HepG2 (cell line): ENCODE measurements around the gene CCDC97. TPM values are rescaled to one million over a fixed set of nuclear protein-coding genes. Genes with fewer than 3 reads are reported as not detected.

Source experiments
- HNRNPL ChIP-seq: fragments of 200-400 bp; formaldehyde crosslinking; IDR thresholded peaks from 2 replicates; pipeline ENCODE4 v1.6.1; 2017; ENCODE audit warnings: mild to moderate bottlenecking, low read depth, low read length
- SIX1 ChIP-seq: sonication (generic); formaldehyde crosslinking; IDR thresholded peaks from 2 replicates; pipeline ENCODE4 v1.4.0; 2020; ENCODE audit warnings: missing genetic modification reagents, borderline replicate concordance
- SMC3 ChIP-seq: IDR thresholded peaks from 2 replicates; pipeline ENCODE4 v1.6.1; 2011; ENCODE audit warnings: low read length, improper control_type of control experiment
- SP5 ChIP-seq: IDR thresholded peaks from 2 replicates; pipeline ENCODE4 v1.6.1; 2016; ENCODE audit warnings: low read depth, borderline replicate concordance
- WIZ ChIP-seq: sonication (generic); formaldehyde crosslinking; IDR thresholded peaks from 2 replicates; pipeline ENCODE4 v1.5.1; 2020; ENCODE audit warnings: mild to moderate bottlenecking, missing genetic modification reagents
- YEATS2 ChIP-seq: sonication (generic); formaldehyde crosslinking; IDR thresholded peaks from 2 replicates; pipeline ENCODE4 v1.4.0; 2020; ENCODE audit warnings: missing genetic modification reagents, borderline replicate concordance
- ZBTB7B ChIP-seq: sonication (generic); formaldehyde crosslinking; IDR thresholded peaks from 2 replicates; pipeline ENCODE4 v1.4.0; 2020; ENCODE audit warnings: missing genetic modification reagents
- ZFP37 ChIP-seq: sonication (generic); formaldehyde crosslinking; IDR thresholded peaks from 2 replicates; pipeline ENCODE4 v1.4.0; 2020; ENCODE audit warnings: missing genetic modification reagents, borderline replicate concordance
- polyA plus RNA-seq, 8 experiments: library from polyadenylated mRNA; depleted of rRNA in 3 of 8; stranded (reverse) in 7 of 8; unstranded in 1 of 8; fragments of >200 nt; fragmentation: Illumina TruSeq in 4 of 8; extraction: Trizol in 4 of 8; gene quantifications; 2 replicates each; pipeline versions ENCODE4 v1.2.1 to v1.2.3, GENCODE V29; 2011 to 2016; ENCODE audit warnings: low read depth in 4 of 8, missing spikeins in 1 of 8, mixed read lengths in 1 of 8; ENCODE audit not compliant: insufficient read depth in 1 of 8
- total RNA-seq, 5 experiments: library from RNA; depleted of rRNA; stranded (reverse); fragments of >200 nt; fragmentation: Illumina TruSeq; extraction: Trizol; gene quantifications; 2 replicates each; pipeline ENCODE4 v1.2.3, GENCODE V29; 2016; ENCODE audit warnings: low read depth in 1 of 5
- TF ChIP-seq, protein P1 (sequence below): sonication (generic); formaldehyde crosslinking; IDR thresholded peaks from 2 replicates; pipeline ENCODE4 v1.4.0; 2020; ENCODE audit warnings: mild to moderate bottlenecking, missing genetic modification reagents, borderline replicate concordance
- TF ChIP-seq, protein P2 (sequence below): sonication (generic); formaldehyde crosslinking; IDR thresholded peaks from 2 replicates; pipeline ENCODE4 v1.4.0; 2020; ENCODE audit warnings: missing genetic modification reagents
- TF ChIP-seq, protein P3 (sequence below): sonication (generic); formaldehyde crosslinking; IDR thresholded peaks from 2 replicates; pipeline ENCODE4 v1.5.1; 2020; ENCODE audit warnings: missing genetic modification reagents, mild to moderate bottlenecking, borderline replicate concordance
- TF ChIP-seq, protein P4 (sequence below): IDR thresholded peaks from 2 replicates; pipeline ENCODE4 v1.4.0; 2020; ENCODE audit warnings: mild to moderate bottlenecking, missing genetic modification reagents

The CCDC97 gene
- total and polyA plus RNA-seq, 2 of the 13 experiments (the other 11 are each of a cell fraction or from before 2014, with no cell fraction given) = 6.2 to 7.3 TPM

DNA sequence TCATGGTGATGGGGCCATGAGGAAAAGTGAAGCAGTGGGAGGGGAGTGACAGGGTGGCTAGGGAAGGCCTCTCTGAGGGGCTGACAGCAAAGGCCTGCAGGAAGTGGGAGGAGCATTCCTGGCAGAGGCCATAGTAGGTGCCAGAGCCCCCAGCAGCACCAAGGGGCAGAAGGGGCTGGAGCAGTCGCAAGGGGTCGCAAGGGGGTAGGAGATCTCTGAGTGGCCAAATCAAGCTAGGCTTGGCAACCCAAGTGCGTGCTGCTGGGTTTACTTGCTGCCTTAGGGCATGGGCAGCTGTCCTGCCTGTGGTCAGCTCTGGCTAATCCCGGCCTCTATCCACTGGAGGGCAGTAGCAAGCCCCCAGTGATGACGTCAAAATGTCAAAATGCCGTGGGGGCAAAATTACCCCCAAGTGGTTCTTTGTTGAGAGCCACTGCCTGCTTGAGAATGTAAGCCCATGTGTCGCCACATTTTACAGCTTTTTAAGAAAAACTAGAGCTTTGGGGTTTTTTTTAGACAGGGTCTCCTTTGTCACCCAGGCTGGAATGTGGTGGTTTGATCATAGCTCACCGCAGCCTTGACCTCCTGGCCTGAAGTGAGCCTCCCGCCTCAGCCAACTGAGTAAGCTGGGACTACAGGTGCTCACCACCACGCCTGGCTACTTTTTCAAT lies 11.8 kb downstream of the CCDC97 start (continued):
- TF ChIP-seq, protein P1, sequence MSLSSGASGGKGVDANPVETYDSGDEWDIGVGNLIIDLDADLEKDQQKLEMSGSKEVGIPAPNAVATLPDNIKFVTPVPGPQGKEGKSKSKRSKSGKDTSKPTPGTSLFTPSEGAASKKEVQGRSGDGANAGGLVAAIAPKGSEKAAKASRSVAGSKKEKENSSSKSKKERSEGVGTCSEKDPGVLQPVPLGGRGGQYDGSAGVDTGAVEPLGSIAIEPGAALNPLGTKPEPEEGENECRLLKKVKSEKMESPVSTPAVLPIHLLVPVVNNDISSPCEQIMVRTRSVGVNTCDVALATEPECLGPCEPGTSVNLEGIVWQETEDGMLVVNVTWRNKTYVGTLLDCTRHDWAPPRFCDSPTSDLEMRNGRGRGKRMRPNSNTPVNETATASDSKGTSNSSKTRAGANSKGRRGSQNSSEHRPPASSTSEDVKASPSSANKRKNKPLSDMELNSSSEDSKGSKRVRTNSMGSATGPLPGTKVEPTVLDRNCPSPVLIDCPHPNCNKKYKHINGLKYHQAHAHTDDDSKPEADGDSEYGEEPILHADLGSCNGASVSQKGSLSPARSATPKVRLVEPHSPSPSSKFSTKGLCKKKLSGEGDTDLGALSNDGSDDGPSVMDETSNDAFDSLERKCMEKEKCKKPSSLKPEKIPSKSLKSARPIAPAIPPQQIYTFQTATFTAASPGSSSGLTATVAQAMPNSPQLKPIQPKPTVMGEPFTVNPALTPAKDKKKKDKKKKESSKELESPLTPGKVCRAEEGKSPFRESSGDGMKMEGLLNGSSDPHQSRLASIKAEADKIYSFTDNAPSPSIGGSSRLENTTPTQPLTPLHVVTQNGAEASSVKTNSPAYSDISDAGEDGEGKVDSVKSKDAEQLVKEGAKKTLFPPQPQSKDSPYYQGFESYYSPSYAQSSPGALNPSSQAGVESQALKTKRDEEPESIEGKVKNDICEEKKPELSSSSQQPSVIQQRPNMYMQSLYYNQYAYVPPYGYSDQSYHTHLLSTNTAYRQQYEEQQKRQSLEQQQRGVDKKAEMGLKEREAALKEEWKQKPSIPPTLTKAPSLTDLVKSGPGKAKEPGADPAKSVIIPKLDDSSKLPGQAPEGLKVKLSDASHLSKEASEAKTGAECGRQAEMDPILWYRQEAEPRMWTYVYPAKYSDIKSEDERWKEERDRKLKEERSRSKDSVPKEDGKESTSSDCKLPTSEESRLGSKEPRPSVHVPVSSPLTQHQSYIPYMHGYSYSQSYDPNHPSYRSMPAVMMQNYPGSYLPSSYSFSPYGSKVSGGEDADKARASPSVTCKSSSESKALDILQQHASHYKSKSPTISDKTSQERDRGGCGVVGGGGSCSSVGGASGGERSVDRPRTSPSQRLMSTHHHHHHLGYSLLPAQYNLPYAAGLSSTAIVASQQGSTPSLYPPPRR (CRISPR knock-in tag) = peak; percentile 9; the same call in 1 of the 2 replicates
- TF ChIP-seq ZFP37 (CRISPR knock-in tag) (no peak), SIX1 (CRISPR knock-in tag) (0 out of 2 replicates have a peak, but pooled peaks have one; percentile 17), ZBTB7B (CRISPR knock-in tag) (peak; percentile 77; the same call in 1 of the 2 replicates), SMC3 (peak; percentile 56), HNRNPL (no peak), SP5 (CRISPR knock-in tag) (peak; percentile 66), YEATS2 (peak; percentile 18; the same call in 1 of the 2 replicates), WIZ (CRISPR knock-in tag) (0 out of 2 replicates have a peak, but pooled peaks have one; percentile 36)
- TF ChIP-seq, protein P2, sequence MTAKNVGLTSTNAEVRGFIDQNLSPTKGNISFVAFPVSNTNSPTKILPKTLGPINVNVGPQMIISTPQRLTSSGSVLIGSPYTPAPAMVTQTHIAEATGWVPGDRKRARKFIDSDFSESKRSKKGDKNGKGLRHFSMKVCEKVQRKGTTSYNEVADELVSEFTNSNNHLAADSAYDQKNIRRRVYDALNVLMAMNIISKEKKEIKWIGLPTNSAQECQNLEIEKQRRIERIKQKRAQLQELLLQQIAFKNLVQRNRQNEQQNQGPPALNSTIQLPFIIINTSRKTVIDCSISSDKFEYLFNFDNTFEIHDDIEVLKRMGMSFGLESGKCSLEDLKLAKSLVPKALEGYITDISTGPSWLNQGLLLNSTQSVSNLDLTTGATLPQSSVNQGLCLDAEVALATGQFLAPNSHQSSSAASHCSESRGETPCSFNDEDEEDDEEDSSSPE (CRISPR knock-in tag) = 0 out of 2 replicates have a peak, but pooled peaks have one; percentile 9
- TF ChIP-seq, protein P3, sequence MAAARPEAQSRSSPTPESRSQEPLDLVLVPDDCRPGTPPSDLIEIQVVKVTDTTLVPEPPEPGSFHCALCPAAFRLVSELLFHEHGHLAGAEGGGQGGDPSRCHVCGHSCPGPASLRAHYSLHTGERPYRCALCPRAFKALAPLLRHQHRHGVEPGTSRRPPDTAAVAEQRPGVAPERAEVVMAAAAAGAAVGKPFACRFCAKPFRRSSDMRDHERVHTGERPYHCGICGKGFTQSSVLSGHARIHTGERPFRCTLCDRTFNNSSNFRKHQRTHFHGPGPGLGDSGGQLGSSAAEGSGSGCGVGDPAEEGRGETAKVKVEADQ (CRISPR knock-in tag) = 0 out of 2 replicates have a peak, but pooled peaks have one; percentile 21
- TF ChIP-seq, protein P4, sequence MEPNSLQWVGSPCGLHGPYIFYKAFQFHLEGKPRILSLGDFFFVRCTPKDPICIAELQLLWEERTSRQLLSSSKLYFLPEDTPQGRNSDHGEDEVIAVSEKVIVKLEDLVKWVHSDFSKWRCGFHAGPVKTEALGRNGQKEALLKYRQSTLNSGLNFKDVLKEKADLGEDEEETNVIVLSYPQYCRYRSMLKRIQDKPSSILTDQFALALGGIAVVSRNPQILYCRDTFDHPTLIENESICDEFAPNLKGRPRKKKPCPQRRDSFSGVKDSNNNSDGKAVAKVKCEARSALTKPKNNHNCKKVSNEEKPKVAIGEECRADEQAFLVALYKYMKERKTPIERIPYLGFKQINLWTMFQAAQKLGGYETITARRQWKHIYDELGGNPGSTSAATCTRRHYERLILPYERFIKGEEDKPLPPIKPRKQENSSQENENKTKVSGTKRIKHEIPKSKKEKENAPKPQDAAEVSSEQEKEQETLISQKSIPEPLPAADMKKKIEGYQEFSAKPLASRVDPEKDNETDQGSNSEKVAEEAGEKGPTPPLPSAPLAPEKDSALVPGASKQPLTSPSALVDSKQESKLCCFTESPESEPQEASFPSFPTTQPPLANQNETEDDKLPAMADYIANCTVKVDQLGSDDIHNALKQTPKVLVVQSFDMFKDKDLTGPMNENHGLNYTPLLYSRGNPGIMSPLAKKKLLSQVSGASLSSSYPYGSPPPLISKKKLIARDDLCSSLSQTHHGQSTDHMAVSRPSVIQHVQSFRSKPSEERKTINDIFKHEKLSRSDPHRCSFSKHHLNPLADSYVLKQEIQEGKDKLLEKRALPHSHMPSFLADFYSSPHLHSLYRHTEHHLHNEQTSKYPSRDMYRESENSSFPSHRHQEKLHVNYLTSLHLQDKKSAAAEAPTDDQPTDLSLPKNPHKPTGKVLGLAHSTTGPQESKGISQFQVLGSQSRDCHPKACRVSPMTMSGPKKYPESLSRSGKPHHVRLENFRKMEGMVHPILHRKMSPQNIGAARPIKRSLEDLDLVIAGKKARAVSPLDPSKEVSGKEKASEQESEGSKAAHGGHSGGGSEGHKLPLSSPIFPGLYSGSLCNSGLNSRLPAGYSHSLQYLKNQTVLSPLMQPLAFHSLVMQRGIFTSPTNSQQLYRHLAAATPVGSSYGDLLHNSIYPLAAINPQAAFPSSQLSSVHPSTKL (CRISPR knock-in tag) = peak; percentile 26; the same call in 1 of the 2 replicates
